Umbilical cord (tissue), 2 donors: Measurements from ENCODE around the gene PKP3. TPM values are rescaled to one million over a fixed set of nuclear protein-coding genes. Genes with fewer than 3 reads are reported as not detected.
"Not testable (repeated sequence)": the region's sequence is repeated elsewhere in the genome, so short reads cannot be mapped to it uniquely, and the experiment has no call there.

ENCODE experiments used
- DNase-seq: peaks from one replicate; pipeline ENCODE4 v3.0.0-alpha.2; 2015; ENCODE audit warnings: low spot score
- total RNA-seq: library from RNA; depleted of rRNA; stranded (reverse); fragments of >200 nt; gene quantifications from one replicate; pipeline ENCODE4 v1.2.3, GENCODE V29; 2014; ENCODE audit warnings: low replicate concordance; ENCODE audit not compliant: insufficient read depth

PKP3 gene
- total RNA-seq, 1 donor from 2014 or later, result 36.6 TPM

DNA sequence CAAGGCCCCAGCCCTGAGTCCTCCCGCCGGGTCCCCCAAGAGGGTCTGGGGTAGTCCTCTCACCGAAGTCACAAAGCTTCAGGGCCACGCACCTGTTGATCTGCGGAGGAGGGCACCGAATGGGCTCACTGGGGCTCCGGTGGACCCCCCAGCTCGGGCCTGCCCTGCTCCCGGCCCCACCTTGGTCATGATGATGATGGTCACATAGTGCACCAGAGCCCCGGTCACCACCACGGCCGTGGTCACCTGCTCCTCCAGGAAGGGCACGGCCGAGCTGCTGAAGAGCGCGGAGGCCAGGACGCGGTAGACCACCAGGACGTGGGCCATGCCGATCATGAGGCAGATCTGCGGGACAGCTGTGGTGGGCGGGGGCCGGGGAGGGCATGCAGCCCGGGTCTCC lies 34.3 kb downstream of the PKP3 start:
- no peak for DNase-seq

DNA sequence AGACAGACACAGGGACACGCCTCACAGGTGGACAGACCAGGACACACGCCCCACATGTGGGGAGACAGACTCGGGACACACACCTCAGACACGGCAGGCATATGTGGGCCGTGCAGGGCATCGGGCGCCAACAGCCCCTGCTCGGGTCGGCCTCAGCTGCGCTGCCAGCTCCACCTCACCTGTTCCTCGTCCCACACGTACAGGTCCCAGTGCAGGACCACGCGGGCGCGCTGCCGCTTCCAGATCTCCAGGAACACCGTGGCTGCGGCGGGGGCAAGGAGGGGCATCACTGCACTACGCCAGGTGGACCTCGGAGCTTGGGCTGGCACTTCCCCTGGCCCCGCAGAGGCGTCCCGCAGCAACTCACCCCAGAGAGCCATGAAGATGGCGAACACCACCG lies 35.4 kb downstream of the PKP3 start:
- DNase-seq, result no peak

DNA sequence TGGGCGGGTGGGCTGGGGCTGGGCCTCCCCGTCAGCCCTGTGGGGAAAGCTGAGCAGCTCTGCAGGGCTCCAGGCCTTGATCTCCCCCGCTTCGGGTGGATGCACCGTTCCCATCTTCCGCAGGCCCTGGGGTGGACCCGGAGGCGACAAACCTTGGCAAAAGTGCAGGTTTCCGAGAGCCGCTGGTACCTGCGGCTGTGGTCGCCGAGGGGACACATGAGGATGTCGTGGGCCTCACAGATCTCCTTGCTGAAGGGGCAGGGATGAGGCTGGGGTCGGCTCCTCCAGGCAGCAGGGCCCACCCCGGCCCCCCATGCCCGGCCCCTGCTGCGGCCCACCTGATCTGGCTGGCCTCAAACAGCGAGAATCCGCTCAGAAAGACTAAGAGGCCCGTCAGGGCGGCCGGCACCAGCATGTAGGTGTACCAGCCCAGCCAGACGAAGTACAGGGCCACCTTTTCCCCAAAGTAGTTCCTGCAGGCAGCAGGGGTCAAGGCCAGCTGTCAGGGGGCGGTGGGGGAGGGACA lies 36.0 kb downstream of the PKP3 start:
- DNase-seq, result no peak

DNA sequence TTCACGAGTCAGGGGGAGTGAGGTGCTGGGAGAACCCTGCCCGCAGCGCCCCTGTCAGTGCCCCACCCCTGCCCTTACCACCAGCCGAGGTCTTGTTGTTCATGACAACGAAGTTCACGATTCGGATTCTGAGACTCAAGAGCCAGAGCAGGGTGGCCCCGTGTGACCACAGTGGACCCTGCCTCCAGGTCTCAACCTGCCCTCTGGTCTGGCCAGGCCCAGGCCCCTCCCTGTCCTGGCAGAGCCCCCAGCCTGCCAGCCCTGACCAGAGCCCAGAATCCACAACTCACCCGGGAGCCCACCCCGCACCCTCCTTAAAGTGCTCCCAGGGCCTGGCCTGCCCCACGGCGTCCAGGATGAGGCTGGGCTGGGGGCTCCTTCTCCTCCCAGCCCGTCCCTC lies 37.9 kb downstream of the PKP3 start:
- no peak for DNase-seq

DNA sequence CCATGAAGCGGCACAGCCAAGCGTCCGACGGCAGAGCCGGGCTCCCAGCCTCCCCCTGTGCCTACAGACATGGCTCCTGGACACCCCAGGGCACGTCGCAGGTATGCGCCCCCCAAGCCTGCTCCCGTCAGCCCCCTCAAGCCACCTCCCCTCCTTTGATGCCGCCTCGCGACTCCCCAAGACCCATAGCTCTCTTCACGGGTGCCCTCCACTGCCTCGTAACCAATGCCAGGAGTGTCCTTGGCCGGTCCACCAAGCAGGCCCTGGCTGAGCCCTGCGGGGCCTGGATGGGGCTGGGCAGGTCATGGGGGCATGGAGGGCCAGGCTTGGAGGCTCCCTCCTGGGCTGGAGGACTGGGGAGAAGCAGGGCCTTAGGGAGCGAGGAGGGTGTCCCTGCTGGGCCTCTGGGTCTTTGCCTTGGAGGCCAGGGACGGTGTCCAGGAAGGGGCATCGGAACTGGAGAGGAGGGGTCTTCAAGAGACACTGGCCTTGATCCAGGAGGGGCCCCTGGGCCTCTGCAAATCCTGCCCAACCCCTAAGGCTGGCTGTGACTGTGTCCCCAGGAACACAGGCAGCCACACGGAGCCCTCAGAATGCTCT lies 38.6 kb downstream of the PKP3 start:
- DNase-seq, result no peak

DNA sequence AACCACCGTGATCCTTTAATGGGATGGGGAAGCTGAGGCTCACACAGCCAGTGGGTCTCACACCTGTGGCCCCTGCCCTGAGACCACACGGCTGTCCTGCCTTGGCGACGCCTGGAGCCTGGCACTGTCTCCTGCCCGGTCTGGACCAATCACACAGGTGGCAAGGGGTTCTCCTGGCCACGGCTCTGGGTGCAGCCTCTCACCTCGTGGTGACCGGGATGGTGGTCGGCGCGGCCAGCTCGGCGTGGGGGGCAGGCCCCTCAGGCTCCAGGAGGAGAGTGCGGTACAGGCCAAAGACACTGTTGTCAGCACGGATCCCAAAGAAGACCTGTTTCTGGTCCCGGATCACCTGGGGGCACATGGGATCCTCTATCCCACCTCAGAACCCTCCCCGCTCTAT lies 39.1 kb downstream of the PKP3 start:
- no peak for DNase-seq

DNA sequence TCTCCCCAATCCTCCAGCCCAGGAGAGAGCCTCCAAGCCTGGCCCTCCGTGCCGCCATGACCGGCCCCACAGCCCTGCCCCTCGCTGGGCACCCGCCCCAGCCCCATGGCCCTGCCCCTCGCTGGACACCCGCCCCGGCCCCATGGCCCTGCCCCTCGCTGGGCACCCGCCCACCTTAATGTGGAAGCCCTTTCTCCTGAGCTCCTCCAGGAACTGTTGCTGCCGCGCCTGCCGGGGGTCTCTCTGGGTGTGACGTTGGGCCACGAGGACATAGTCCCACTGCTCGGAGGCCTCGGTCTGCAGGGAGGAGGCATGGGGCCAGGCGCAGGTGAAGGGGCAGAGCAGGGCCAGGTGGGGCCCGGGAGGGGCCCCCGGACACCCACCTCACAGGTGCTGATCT lies 39.6 kb downstream of the PKP3 start:
- no peak for DNase-seq

DNA sequence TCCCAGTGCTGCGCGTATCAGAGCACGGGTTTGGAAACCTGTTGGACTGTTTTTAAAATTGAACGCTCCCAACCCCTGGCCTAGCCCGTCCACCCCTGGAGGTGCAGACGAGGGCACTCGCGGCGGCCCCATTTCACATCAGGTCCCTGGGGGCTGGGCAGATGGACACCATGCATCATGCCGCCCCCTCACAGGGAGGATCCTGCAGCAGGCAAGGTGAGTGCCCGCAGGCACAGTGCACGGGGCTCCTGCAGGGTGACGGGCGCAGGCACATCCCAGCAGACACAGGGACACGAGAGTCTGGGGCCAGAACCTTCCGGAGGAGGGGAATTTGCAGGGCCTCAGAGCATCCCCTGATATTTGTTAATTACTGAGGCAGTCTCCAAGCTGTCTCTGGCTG lies 40.5 kb downstream of the PKP3 start:
- no peak for DNase-seq

DNA sequence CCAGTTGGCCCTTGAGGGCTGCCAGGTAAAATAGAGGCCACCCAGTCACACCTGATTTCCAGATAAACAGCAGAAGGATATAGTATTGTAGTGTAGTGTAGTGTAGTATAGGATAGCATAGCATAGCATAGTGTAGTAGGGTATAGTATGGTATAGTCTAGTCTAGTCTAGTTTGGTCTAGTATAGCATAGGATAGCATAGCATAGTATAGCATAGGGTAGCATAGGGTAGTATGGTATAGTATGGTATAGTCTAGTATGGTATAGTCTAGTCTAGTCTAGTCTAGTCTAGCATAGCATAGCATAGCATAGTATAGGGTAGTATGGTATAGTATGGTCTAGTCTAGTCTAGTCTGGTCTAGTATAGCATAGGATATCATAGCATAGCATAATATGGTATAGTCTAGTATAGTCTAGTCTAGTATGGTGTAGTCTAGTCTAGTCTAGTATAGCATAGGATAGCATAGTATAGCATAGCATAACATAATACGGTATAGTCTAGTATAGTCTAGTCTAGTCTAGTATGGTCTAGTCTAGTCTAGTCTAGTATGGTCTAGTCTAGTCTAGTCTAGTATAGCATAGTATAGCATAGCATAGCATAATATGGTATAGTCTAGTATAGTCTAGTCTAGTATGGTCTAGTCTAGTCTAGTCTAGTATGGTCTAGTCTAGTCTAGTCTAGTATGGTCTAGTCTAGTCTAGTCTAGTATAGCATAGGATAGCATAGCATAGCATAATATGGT lies 41.2 kb downstream of the PKP3 start:
- DNase-seq, result not testable (repeated sequence)

DNA sequence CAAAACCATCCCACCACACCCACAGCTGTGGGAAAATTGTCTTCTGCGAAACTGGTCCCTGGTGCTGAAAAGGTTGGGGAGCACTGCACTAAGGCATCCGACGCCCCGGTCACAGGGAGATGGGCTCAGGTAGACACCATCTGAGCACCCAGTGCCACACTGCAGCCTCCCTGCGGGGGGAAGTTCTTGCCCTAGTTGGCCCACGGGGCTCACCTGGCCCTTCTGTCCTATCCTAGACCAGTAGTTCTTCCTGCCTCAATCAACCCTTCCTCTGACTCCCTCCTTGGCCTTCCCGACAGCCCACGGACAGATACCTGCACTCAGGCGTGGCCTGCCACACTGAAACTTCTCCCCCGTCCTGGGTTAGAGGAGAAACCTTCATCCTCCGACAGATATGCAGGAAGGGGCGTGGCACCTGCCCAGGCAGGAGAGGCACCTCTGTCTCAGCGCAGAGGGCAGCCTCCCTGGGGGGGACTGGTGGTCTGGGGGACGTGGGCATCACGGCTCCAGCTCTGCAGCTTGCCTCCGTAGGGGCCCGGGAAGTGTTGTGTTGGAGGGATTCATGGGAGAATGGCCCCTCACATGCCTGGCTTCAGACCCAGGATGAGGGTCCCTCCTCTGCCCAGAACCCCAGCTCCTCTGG lies 43.3 kb downstream of the PKP3 start:
- DNase-seq, result no peak

DNA sequence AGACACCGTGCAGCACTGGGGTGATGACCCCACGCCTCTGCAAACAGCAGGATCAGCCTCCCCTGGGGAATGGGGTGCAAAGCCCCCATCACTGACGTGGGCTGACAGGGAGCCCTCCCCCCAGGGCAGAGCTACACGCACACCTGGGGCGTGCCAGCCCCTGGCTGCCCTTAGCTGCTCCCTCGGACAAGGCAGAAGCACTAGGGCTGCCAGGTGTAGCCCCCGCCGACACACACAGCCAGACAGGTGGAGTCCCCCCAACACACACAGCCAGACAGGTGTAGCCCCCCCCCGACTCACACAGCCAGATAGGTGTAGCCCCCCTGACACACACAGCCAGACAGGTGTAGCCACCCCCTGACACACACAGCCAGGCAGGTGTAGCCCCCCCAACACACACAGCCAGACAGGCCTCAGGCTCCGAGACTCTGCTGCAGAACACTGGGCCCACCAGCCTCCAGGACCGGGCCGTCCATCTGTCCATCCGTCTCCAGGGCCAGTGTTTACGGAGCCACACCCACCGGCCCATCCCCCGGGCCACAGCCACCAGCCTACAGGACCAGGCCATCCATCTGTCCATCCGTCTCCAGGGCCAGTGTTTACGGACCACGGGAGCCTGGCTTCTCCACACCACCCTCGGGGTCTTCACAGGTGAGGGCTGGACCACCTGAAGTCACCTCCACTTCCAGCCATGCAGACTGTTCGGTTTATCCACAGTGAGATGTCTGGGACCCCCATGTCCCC lies 44.3 kb downstream of the PKP3 start:
- no peak for DNase-seq

DNA sequence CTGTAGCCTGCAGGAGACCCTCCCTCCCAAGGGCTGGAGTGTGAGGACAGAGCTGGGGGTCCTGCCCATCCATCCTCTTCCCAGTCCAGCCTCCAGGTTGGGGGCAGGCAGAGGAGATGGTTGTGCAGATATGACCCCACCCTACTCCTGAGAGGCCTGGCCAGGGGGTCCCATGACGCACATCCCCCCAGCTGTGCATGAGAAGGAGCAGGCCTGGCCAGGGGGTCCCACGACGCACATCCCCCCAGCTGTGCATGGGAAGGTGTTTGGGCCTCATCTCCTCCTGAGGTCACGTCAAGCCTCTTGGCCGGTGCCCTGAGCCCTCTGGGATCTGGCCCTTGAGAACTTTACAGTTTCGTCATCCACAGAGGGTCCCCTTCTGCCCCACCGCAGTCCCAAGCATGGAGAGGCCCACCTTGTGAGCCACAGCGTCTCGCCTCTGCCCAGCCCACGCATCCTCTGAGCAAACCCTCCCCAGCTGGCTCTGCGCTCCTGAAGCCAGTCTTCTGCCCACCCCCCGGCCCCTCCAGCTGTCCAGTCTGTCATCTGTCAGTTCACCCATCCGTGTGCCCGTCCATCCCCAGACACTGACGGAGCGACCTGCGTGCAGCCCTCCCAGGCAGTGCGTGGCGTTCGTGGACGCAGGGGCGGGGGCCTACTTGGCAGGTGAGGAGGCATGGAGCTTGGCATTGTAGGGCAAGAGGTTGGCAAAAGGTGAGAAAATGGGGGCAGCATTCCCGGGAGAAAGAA lies 45.5 kb downstream of the PKP3 start:
- no peak for DNase-seq

DNA sequence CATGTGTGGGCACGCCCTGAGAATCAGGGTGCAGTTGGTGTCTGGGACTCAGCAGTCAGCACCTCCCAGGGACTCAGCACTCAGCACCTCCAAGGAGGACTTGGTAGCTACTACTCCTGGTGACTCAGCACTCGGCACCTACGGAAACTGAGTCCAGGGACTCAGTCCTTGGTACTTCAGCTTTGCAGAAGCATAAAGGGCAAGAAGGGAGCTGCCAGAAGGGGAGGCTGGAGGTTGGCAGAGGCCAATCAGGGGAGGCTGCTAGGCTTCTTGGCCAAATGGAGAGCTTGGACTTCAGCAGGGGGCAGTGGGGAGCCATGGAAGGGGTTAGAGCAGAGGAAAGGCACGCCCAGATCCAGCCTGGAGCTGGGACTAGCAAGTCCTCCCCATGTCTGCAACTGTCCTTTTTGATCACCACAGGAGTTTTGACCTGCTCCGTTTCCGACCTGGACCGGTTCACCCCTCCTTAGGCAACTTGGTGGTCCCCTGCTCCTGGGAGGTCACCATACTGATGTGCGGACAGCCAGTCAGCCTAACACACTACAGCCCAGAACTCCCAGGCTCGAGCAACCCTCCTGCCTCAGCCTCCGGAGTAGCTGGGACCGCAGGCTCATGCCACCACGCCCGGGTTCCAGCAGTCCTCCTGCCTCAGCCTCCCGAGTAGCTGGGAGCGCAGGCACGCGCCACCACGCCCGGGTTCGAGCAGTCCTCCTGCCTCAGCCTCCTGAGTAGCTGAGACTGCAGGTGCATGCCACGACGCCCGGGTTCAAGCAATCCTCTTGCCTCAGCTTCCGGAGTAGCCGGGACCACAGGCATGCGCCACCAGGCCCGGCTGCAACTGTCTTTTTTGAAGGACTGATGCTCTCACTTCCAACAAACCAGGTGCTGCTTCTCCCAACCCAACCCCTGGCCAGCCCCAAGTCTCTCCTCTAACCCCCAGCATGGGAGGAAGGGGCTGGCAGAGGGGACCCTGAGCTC lies 46.3 kb downstream of the PKP3 start:
- no peak for DNase-seq

DNA sequence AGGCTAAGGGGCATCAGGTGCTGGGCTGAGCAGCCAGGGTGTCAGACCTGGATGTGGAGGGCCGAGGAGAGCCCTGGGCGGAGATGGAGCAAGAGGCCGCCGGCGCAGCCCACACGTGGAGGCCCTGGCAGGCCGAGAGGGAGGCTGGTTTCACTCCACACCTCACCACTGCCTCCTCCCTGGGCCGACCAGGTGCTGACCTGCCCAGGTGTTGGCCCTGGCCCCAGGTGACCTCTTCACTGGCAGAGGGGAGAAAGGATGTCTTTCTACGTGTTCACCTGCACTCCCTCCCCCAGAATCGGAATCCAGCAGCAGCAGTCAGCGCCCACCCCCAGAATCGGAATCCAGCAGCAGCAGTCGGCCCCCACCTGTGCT lies 47.0 kb downstream of the PKP3 start:
- DNase-seq, result no peak

DNA sequence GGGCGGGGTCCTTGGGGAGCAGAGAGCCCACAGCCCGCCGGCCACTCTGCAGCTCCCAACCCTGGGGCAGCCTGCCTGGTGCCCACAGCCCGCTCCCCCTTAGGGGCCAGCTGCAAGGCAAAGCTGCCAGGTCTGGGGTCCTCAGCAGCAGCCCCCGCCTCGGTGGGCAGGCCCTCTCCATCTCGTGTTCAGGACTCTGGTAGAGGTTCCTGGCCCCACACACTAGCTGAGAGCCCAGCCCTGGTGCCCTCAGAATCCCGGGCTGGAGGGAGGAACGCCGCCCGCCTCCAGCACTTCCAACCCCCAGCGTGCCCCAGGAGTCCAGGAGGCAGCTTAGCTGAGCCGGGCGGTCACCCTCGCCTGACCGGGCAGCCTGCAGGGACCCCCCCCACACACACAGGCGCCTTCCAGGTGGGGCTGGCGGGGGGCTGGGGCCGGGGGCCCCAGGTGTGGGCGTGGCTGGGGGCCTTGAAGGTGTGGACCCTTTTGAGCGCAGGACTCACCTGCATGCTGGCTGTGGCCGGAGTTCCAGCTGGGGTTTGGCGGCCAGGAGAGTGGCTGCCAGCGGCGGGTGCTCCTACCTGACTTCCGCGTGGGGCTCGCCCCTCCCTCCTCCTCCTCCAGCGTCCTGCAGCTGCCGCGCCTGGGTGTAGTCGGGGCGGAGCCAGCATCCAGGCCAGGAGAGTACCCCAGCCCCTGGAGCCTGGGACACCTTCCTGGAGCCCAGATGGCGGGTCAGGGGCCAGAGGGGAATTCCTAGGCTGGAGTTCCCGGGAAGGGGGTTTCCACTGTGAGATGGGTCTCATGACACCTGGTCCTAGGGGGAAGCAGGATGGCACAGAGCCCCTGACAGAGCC lies 47.6 kb downstream of the PKP3 start, which contains the start of gene ANO9:
TSS of gene ANO9 (minus strand) at position 594 of the 857 bp plus-strand sequence. CDS start at position 509, 85 bp downstream.
- DNase-seq, result no peak

DNA sequence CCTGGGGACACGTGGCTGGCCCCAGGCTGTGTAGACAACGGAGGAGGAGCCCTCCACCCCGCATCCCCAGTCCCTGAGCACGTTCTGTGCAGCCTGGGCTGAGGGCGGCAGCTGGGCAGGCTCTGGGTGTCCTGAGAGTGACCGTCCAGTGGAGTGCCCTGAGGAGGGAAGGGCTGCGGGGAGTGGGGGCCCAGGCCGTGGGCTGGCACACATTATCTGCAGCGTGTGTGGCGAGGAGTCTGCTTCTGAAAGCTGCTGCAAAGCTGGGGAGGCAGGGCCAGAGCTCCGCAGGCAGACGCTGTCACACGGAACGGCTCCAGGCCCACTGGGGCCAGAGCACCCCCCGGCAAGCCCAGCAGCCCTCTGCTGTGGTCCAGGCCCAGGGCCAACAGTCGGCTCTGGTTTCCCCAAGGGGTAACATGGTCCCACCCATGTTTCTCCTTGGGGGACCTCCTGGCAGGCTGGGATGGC lies 48.6 kb downstream of the PKP3 start:
- peak; percentile 26 for DNase-seq

DNA sequence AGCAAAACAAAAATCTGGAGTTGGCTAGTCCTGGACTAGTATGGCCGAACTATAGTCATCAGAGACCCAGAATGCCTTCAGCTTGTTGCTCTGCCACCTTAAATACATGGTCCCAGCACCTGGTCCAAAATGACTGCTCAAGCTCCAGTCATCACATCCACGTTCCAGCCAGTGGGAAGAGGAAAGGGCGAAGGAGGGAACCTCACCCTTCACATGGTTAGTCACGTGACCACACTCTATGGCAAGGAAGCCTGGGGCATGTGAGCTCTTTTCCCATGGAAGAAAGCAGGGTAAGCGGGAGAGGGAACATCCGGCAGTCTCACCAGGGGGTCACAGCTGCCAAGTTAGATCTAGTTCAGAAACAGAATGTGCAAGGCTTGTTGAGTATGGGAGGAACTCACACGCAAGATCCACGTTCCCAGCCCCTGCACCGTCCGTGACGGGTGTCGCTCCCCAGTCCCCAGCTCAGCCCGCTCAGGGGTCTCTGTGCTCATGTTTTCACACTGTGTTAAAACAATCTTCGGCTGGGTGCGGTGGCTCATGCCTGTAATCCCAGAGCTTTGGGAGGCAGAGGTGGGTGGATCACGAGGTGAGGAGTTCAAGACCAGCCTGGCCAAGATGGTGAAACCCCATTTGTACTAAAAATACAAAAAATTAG lies 49.7 kb downstream of the PKP3 start:
- no peak for DNase-seq

DNA sequence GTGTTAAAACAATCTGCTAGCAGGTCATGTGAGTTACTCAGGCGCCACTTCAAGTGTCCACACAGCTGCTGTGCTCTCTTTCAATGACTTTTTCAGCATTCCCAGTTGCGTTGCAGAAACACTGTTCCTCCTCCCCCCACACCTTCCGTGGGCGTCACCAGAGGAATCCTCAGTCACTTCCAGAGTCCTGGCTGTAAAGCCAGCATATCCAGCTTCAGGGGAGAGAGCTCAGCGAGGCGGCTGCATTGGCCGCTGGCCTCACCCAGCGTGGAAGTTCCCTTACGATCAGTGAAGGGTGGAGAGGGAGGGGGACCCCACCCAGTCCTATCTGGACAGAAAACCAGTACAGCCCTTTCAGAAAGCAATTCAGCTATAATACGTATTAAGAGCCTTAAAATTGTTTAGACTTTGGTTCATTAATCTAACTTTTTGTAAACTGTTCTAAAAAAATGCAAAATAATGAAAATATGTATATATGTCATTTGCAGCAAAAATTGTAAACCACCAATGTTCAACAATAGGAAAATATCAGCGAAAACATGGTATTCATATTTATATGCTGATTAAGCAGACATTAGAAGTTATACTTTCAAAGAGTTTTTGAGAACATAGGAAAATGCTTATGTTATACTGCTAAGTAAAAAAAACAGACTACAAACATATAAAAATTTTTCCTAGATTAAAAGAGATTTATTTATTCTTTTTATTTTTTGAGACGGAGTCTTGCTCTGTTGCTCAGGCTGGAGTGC lies 50.6 kb downstream of the PKP3 start:
- peak; percentile 78 for DNase-seq
